GM21717 (cell line): ENCODE measurements around the gene HECTD2.
A peak's percentile ranks its signal among the peaks of the same experiment; 100 is the strongest.
"Not testable (repeated sequence)": the region's sequence is repeated elsewhere in the genome, so short reads cannot be mapped to it uniquely, and the experiment has no call there.

Experiments
- ATAC-seq: cut with Tn5 transposase; IDR thresholded peaks from one replicate; pipeline ENCODE4 v1.9.1; 2021; ENCODE audit warnings: mild to moderate bottlenecking, moderate library complexity; ENCODE audit not compliant: unreplicated experiment

HECTD2 gene

GRCh38 chr10:91409869-91410637 lies at the start of gene HECTD2:
HECTD2 (plus strand) TSS chr10:91410344; CDS start chr10:91410439, 95 bp downstream.
- ATAC-seq = peak; percentile 85

DNA sequence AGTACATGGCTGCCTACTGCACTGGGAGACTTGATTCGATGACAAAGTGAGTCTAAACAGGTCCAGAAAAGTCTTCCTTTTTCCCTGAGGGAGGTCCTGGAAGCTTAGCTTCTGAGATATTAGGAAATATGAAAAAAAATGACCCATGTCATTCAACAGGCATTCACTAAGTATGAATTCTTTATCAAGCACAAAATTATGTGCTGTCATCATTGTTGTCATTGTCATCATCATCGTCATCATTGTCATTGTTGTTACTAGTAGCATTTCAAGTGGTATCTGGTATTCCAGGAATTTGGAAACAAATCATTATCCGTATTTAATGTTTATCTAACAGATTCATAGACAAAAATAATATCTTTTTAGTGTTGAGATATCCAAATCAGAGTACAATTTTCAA lies 49.7 kb upstream of the HECTD2 start:
- no peak for ATAC-seq

- not testable (repeated sequence) for ATAC-seq
Observed at GRCh38 chr10:91365519-91365918, 44.6 kb upstream of the HECTD2 start.

GRCh38 chr10:91366704-91367103 lies 43.4 kb upstream of the HECTD2 start:
- ATAC-seq = no peak

DNA sequence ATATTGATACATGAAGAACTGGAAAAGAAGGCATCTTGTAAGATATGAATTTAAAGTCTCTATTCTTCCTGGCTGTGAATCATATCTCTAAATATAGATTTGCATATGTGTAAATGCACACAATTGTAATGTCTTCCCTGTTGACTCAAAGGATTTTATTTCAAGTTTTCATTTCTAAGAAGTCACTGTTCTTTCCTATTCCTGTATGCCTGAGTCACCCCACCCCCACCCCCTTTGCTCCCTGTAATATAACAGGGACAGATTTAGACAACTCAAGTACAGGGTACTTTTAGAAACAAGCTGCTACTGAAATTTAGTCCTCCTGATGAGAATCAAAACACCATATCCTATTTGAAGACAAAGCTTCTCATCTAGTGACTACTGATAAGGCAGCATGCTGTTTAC lies 43.0 kb upstream of the HECTD2 start:
- no peak for ATAC-seq

GRCh38 chr10:91367558-91367957 lies 42.6 kb upstream of the HECTD2 start:
- no peak for ATAC-seq

DNA sequence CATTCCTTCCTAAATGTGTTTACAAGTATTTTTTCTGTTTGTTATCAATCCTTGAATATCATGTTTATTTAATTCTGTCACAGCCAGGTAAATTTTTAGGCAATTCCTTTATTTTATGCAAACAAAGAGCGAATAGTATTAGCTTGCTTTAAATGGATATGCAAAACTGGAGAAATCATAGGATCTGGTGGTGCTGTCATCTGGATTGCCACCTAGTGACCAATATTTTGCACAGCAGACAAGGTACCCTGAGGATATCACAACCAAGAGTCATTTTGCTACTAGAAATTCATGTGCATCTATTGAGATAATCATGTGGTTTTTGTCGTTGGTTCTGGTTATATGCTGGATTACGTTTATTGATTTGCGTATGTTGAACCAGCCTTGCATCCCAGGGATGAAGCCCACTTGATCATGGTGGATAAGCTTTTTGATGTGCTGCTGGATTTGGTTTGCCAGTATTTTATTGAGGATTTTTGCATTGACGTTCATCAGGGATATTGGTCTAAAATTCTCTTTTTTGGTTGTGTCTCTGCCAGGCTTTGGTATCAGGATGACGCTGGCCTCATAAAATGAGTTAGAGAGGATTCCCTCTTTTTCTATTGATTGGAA lies 40.1 kb upstream of the HECTD2 start:
- ATAC-seq = not testable (repeated sequence)

DNA sequence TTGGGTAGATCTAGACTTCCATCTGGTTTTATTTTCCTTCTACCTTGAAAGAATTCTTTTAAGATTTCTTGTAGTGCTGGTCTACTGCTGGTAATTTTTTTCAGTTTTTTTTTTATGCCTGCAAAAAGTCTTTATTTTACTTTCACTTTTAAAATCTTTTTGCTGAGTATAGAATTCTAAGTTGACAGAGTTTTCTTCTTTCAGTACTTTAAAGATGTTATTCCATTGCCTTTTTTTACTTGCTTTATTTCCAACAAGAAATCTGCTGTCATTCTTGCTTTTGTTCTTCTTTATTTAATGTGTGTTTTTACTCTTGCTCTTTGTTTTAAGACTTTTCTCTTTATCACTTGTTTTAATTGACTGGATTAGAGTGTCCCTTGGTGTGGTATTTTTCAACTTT lies 36.1 kb upstream of the HECTD2 start:
- no peak for ATAC-seq

DNA sequence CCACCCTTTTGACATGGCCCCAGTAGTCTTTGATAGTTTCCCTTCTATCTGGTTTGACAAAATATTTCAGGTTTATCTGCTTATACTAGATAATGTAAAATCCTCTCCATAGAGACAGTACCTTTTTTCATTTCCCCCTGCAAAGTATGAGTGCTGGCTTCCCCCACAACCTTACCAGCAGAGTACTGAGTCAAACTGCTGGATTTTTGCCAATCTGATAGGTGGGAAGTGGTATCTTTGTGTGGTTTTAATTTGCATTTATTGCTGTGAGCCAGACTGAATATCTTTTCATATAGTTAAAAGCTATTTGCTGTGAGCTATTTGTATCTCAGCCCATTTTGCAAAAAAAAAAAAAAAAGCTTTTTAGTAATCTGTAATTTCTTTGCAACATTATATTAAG lies 32.1 kb upstream of the HECTD2 start:
- no peak for ATAC-seq

GRCh38 chr10:91380873-91381256 lies 29.3 kb upstream of the HECTD2 start:
- no peak for ATAC-seq

DNA sequence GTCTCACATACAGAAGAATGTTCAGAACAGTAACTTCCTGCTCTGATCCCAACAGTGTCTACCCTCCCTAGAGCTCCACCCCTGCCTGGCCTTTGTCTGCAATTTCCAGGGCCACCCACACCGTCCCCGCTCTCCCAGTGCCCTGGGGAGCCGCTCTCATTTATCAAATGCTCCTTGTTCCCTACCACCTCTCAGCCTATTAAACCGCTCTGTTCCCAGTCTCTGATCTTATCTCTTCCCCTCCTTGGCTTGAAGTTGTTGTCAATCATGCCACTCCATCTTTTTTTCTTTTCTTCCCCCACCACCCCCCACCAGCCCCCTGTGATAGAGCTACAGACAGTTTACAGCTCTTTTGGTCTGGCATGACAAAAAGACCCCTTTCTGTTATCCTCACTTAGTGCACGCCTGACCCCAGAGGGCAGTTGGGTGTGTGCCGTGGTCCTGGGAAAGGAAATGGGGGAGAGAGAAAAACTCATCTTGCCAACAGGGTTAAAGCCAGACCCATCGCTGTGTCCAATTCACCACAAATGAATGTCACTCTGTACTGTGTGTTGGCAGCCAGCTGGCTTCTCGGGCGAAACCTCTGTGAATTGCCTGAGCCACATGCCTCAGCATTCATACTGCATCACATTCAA lies 28.8 kb upstream of the HECTD2 start:
- no peak for ATAC-seq

DNA sequence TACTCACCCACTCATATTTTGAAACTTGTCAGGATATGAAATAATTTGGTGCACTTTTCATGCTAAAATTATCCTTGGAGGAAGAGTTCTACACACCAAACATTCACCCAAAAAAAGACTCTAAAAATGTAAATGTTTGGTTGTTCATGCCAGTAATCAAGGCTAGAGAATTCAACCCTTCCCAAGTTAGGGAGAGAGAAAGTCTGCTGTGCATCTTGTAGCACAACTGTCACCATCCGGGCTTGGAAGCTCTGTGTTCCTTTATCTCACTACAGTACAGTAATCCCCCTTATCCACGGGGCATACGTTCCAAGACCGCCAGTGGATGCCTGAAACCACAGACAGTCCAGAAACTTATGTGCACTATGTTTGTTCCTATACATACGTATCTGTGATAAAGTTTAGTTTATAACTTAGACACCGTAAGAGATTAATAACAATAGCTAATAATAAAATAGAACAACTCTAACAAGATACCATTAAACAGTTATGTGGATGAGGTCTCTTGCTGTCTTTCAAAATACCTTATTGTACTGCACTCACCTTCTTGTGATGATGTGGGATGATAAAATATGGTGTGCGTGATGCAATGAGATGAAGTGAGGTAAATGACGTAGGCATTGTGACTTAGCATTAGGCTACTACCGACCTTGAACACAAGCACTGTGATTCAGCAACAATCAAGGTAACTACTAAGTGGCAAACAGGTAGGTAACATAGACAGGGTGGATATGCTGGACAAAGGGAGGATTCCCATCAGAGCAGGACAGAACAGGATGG lies 24.6 kb upstream of the HECTD2 start:
- ATAC-seq = no peak

DNA sequence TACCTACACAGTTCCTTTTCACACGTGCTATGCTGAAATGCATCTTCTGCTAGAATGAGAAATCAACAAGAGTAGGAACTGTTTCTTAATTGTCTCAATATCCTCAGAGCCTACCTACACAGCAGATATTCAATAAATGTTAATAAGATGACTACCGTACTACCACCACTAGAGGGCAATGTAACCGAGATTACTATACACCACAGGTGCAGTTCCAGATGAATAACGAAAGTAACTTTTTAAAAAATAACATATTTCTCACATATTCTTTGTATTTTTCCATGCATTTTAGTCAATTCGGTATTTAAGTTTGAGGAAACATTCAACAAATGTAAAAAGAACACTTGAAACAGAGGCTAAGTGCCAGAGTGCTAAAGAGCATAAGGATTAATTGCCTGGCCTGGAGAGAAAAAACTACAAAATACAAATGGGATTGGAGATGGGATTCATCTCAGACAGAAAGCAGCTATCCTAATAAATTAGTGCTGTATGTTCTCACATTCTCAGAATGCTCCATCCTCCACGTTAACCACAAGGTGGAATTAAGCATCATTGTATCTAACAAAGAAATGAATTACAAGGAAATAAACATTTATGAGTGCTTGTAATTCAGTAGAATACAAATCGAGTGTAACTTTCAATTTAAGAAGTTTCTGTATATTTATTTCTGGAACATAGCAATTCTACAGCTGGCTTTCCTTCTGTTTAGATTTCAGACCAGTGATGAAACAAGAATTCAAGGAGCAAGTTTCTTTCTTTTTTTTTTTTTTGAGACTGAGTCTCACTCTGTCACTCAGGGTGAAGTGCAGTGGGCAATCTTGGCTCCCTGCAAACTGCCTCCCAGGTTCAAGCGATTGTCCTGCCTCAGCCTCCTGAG lies 20.3 kb upstream of the HECTD2 start:
- peak; percentile 93 for ATAC-seq

DNA sequence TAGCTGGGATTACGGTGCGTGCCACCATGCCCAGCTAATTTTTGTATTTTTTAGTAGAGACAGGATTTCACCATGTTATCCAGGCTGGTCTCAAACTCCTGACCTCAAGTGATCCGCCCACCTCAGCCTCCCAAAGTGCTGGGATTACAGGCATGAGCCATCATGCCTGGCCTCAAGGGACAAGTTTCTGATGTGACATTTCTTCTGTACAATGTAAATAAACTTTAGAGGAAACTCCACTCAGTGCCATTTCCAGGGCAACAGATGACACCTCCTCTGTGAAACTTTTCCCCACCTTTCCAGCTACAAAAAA lies 19.7 kb upstream of the HECTD2 start:
- ATAC-seq = not testable (repeated sequence)

DNA sequence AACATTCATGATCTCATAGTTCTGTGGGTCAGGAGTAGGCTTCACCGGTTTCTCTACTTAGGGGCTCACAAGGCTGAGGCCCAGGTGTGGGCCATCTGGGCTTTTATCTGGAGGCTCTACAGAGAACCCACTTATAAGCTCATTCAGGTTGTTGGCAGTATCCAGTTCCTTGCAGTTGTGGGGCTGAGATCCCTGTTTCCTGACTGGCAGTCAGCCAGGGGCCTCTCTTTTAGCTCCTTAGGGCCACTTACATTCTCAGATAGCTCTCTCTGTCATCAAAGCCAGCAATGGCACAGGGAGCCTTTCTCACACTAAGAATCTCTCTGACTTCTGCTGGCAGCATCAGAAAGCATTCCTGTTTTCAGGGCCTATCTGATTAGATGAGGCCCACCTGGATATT lies 18.2 kb upstream of the HECTD2 start:
- ATAC-seq = no peak

DNA sequence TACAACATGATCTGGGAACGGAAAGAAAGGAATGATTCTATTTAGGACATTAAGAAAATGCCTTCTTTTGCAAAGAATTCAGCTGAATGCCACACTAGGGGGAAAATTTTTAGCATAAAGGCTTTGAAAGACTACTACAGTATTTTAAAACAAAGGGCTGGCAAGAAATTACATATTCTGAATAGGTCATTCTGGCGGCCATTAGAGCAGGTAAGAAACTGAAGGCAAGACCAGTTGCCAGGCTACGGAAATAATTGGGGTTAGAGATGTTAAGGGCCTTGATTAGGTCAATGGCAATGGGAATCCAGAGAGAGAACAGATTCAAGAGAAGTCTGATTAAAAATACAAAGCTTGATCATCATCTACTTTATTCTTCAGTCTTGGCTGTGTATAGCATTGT lies 3.8 kb upstream of the HECTD2 start:
- ATAC-seq = no peak

GRCh38 chr10:91409069-91409868 lies 875 bp upstream of the HECTD2 start:
- peak; percentile 48 for ATAC-seq

DNA sequence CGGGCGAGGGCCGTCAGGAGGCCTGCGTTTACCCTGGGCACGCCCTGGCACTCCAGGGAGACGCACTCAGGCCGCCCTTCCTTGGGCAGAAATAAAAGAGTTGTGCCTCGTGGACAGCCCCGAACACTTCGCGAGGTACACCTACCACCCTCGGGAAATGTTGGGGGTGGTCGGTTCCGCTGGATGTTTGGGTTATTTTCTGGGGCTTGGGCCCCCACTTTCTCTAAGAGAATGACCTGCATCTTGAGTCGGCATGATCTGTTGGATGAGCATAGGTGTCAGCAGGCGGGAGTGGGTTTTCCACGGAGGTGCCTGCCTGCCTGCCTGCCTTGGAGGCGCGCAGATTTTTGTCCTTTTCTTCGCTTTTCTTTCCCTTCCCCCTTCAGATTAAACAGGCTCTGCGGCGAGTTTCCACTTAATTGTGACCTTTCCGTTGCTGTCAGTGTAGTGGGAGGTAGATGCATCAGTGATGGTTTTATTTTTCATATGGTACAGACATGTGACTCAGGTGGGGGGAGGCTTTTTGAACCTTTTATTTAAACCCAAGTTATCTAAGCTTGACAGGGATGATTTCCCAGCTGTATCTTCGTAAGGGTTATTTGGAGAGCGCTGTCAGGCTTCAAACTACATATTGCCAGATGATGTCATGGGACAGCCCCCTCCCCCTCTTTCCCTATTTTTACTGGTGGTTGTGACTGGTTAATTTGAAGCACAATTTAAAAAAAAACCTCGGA lies 661 bp downstream of the HECTD2 start:
- no peak for ATAC-seq

GRCh38 chr10:91411621-91412020 lies 1.5 kb downstream of the HECTD2 start:
- ATAC-seq = no peak
